ENCODE measurements around the gene EML6.
A peak's percentile ranks its signal among the peaks of the same experiment; 100 is the strongest.

Gene EML6

DNA sequence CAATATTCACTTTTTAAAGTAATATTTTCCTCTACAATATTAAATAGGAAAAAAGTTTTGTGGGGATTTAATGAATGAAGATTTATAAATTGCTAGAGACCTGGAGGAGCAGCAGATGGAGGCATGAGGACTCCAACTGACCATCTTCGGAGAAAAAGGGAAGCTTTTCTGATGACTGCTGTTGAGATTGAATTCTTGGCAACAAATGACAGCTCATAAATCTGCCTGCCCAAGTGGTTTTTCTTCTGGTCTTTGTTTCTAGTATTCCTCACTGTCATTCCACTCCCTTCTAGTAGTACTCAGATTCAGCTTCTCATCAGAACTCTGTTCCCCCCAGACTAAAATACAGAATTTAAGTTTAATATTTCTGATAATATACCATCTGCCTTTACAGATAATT is 157.0 kb downstream of the EML6 start:
- no peak for DNase-seq (ENCODE audit: low spot score)

- no peak for DNase-seq (ENCODE audit: low spot score)
These were observed 158.3 kb downstream of the EML6 start for GRCh38 chr2:54881759-54882158.

GRCh38 chr2:54885891-54886290 is 162.4 kb downstream of the EML6 start:
- no peak for DNase-seq (ENCODE audit: low spot score)

DNA sequence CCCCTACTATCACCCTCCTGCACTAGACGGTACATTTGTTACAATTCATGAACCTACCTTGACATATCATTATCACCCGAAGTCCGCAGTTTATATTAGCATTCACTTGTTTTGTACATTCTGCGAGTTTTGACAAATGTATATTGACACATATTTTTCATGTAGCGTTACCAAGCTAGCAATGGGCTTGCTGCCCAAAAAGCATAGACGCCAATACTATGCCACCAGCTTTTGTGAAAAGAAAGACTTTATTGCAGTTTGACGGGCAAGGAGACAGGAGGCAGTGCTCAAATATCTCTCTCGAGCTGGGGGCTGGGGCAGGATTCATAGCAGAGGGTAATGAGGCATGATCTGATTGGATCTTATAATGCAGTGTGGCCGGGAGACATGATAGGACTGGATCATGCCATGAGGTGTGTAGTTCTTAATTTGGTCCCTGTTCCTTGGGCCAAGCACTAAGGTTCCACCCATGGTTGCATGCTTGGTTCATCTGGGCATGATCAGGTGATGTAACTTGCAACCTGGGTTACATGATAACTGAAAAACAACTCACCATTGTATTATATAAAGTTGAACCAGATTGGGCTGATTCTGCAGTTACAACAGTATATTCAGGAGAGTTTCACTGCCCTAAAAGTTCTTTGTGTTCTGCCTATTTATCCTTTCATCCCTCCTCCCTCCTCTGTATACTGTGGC is 164.5 kb downstream of the EML6 start:
- DNase-seq (ENCODE audit: low spot score): no peak

- DNase-seq (ENCODE audit: low spot score): no peak
These were observed 165.6 kb downstream of the EML6 start for GRCh38 chr2:54889053-54889452.

- DNase-seq (ENCODE audit: low spot score): no peak
These were observed 168.4 kb downstream of the EML6 start for GRCh38 chr2:54891909-54892308.

GRCh38 chr2:54894467-54894866 is 171.0 kb downstream of the EML6 start:
- DNase-seq (ENCODE audit: low spot score): no peak

- DNase-seq (ENCODE audit: low spot score): no peak
These were observed 172.3 kb downstream of the EML6 start for GRCh38 chr2:54895730-54896129.

DNA sequence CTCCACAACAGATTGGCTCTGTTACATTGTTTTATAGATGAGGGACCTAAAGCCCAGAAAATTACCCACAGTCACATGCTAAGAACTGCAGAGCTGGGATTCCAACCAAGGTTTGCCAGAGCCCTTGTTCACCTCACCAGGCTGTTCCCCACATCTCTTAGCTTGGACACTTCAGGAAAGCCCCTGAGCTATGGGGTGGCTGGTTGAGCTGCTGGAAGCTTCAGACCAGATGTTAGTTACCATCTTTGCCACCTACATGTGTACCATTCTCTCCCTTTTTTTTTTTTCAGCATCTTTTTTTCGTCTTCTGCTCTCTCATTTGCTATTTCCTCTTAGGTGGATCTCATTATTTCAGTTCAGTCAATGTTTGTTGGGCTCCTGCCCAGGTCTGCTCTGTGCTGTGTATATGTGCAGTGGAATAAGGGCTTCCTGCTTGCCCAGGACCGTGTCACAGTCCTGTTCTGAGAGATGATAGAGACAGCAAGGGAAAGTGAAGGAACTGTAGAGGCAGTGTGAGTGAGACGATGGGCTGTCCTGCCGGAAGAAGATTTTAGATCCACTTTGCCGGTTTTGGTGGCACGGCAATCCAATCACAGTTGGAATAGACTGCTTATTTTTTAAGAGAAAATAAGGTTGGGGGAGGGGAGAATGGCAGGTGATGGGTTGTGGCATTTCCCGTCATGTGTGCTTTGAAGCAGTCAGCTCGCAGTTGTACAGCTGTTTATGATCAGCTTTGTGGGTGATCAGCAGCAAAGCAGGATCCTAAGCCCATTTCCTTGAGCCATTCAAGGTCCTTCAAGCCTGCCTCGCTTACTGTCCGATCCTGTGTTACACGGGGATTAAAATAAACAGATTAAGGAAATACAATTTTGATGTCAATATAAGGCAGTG is 174.2 kb downstream of the EML6 start:
- no peak for DNase-seq (ENCODE audit: low spot score)

DNA sequence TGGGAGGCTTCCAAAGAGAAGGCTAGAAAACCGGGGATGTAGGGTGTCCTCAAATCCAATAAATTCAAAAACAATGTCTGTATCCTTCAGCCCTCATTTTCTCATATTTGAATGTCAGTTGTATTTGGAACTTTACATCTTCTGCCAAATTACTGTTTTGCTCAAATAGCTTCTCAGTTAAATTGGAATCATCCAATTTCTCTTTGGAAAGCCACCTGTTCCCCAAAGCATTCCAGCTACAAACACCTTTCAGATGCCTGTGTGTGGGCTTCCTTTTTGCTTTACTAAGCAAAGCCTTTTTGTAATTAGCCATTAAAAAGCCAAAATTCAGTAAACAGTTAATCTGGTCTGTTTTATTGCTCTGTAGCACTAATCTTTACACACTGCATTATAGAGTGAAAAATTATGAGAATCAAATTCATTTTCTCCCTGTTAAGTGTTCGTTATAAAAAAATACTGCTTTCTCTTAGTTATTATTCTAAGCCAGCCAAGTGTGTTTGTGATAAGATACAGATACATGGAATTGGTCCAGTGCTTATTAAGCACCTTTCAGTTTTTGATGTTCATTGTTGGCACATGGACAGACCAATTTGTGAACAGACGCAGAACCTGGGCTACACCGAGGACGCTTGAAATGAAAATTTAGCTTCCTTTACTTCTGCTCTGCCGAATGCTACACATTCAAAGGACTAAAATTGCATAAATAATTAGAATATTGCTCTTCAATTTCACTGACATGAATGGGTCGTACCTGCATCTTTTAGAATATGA is 175.2 kb downstream of the EML6 start:
- DNase-seq (ENCODE audit: low spot score): no peak

DNA sequence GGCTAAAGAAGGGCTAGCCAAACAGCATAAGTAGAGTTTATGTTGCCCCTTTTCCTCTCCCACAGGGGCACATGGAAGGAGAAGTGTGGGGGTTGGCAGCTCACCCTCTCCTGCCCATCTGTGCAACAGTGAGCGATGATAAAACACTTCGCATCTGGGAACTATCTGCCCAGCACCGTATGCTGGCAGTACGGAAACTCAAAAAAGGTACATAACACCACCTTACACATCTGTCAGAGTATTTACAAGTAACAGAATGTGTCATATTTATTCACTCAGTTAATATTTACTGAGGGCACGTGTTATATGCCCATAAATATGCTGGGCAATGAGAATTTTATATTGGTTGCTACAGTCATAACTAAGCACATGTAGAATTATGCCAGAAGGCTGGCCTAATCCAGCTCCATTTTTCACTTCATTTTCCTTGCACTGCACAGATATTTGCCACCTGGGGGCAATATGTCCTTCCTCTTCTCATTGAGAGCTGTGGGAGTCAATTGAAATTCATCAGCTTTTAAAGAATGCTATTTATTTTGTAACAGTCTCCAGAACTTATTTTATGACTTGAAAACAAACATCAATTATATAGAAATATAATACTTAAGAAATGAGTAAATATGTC is 176.2 kb downstream of the EML6 start:
- DNase-seq (ENCODE audit: low spot score): peak; percentile 51

GRCh38 chr2:54901224-54901986 is 177.9 kb downstream of the EML6 start:
- DNase-seq (ENCODE audit: low spot score): no peak

- DNase-seq (ENCODE audit: low spot score): no peak
These were observed 179.3 kb downstream of the EML6 start for GRCh38 chr2:54902763-54903162.

DNA sequence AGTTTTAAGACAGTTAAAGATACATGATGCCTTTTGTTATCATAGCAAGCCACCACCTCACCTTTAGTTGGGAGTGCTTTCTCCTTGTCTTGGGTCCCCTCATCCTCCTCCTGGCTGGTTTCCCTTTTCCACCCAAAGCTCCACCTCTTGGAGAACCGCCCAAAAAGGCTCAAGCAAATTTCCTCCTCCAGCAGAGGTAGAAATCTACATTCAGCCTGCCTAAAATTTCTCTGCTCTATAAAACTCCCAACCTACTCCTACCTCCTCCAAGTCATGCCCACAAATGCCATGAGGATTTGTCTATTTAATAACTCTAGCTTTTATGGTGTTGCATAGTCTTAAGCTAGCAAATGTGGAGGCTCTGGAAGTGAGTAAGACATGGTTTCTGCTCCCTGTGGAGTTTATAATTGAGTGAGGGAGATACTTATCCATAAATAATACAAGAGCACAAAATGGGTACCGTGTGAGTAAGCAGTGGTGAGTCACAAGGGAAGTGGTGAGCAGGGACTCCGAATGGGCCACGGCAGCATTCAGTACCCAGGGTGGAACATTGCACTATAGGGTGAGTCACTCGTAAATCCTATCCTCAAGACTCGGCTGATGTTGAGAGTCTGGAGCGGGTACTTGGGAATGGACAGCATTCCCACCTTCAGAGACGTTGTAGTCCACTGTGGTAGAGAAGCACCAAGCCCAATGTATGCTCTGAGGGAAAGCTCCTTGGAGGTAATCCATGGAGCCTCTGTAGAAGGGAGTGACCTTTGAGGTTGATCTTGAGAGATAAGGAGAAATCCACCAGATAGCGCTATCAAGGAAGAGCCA is 180.5 kb downstream of the EML6 start:
- no peak for DNase-seq (ENCODE audit: low spot score)

GRCh38 chr2:54904836-54905235 is 181.4 kb downstream of the EML6 start:
- DNase-seq (ENCODE audit: low spot score): peak; percentile 61

DNA sequence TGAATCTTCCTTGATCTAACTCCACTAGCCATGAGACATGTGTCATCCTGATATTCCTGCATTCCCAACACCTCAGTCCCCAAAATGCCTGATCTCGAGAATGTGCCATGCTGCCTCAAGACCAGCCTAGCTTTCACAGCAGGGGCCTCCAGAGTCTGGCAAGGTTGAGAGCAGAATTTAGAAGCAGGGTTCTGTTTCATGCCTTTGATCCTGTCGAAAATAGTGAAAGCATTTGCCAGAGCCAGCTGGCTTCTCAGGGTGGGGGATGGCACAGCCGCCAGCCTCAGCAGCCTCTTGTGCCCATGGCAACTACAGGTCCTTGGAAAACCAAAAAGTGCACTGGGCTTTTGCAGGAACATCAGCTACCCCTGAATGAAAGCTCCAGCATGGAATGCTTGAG is 183.3 kb downstream of the EML6 start:
- no peak for DNase-seq (ENCODE audit: low spot score)

DNA sequence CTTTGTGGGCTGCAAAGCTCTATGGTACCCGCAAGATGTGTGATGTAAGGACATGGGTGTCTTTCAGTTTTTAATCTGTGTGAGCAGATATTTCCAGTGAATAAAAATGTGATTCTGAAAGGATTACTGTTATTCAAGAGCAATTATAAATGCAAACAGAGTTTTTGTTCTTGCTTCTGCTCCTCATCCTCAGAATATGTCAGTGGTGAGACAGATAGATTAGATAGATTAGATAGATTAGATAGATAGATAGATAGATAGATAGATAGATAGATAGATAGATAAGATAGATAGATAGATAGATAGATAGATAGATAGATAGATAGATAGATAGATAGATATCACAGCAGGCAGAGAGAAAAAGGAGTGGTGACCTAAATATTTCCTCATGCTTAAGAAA is 184.2 kb downstream of the EML6 start:
- DNase-seq (ENCODE audit: low spot score): no peak

- DNase-seq (ENCODE audit: low spot score): no peak
These were observed 185.1 kb downstream of the EML6 start for GRCh38 chr2:54908591-54908990.

GRCh38 chr2:54909001-54909400 is 185.5 kb downstream of the EML6 start:
- DNase-seq (ENCODE audit: low spot score): no peak

DNA sequence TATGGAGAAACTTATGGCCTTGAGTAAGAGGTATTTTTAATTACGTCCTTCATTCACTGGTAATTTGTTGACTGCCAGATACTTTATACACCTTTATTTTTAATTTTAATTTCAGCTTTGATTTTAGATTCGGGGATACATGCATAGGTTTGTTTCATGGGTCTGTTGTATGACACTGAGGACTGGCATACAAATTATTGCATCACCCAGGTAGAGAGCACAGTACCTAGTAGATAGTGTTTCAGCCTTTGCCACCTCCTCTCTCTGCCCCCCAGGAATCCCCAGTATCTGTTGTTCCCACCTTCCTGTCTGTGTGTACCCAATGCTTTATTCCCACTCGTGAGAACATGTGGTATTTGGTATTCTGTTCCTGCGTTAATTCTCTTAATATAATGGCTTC is 188.8 kb downstream of the EML6 start:
- no peak for DNase-seq (ENCODE audit: low spot score)

GRCh38 chr2:54912893-54913292 is 189.4 kb downstream of the EML6 start:
- no peak for DNase-seq (ENCODE audit: low spot score)

All from HuH-7 (cell line).